PC-9 (cell line): ENCODE results near the gene CLSTN1. TPM values are rescaled to one million over a fixed set of nuclear protein-coding genes. Genes with fewer than 3 reads are reported as not detected.

Source experiments
- BruUV-seq: library from RNA; stranded (reverse); fragments of 400-500 nt; replicated peaks from 2 replicates; lab custom pipeline; 2021; lab: Mats Ljungman, UMichigan
- CTCF ChIA-PET: fragments of 300-600 bp; sonication (Branson Sonifier 250); formaldehyde crosslinking; loops from one replicate; lab custom pipeline; 2022; ENCODE audit warnings: antibody characterized with exemption; lab: Charles Lee
- POLR2A ChIA-PET: fragments of 300-600 bp; sonication (Branson Sonifier 250); formaldehyde crosslinking; loops from one replicate; lab custom pipeline; 2022; ENCODE audit warnings: antibody characterized with exemption; ENCODE audit not compliant: unreplicated experiment; lab: Charles Lee
- DNase-seq, 2 experiments: peaks; one replicate each; pipeline versions ENCODE4 v3.0.0 to v3.0.0-alpha.2; 2015 to 2022; ENCODE audit warnings: mixed read lengths in 1 of 2
- H2AFZ ChIP-seq: fragments of 200-600 bp; sonication (generic); 2 replicates; pipeline ENCODE4 v1.8.1; 2017; ENCODE audit warnings: antibody characterized with exemption
- H3F3A ChIP-seq: fragments of 200-600 bp; sonication (generic); 2 replicates; pipeline ENCODE4 v1.8.1; 2017; ENCODE audit warnings: antibody characterized with exemption, mild to moderate bottlenecking, low read depth; ENCODE audit not compliant: insufficient read depth
- H3K27ac ChIP-seq: fragments of 200-600 bp; sonication (generic); 2 replicates; pipeline ENCODE4 v1.6.1; 2016; ENCODE audit warnings: mixed run types
- H3K27me3 ChIP-seq: fragments of 200-600 bp; sonication (generic); 2 replicates; pipeline ENCODE4 v1.6.1; 2016; ENCODE audit warnings: low read depth, mixed run types; ENCODE audit not compliant: insufficient read depth
- H3K36me3 ChIP-seq: fragments of 200-600 bp; sonication (generic); 2 replicates; pipeline ENCODE4 v1.6.1; 2016; ENCODE audit warnings: low read depth, mixed run types
- H3K4me1 ChIP-seq: fragments of 200-600 bp; sonication (generic); replicated peaks from 2 replicates; pipeline ENCODE4 v1.6.1; 2016; ENCODE audit warnings: mixed run types; ENCODE audit not compliant: insufficient read depth
- H3K4me2 ChIP-seq: fragments of 200-600 bp; sonication (generic); 2 replicates; pipeline ENCODE4 v1.6.1; 2017; ENCODE audit warnings: mixed run types
- H3K4me3 ChIP-seq: fragments of 200-600 bp; sonication (generic); 2 replicates; pipeline ENCODE4 v1.6.1; 2016; ENCODE audit warnings: mixed run types
- H3K79me2 ChIP-seq: fragments of 200-600 bp; sonication (generic); 2 replicates; pipeline ENCODE4 v1.6.1; 2017; ENCODE audit warnings: low read depth, mixed run types
- H3K9me2 ChIP-seq: fragments of 200-600 bp; sonication (generic); 2 replicates; pipeline ENCODE4 v1.8.1; 2017; ENCODE audit warnings: mild to moderate bottlenecking; ENCODE audit not compliant: insufficient read depth
- H3K9me3 ChIP-seq: fragments of 200-600 bp; sonication (generic); 2 replicates; pipeline ENCODE4 v1.8.1; 2016; ENCODE audit warnings: low read depth; ENCODE audit not compliant: insufficient read depth
- H4K20me1 ChIP-seq: fragments of 200-600 bp; sonication (generic); 2 replicates; pipeline ENCODE4 v1.8.1; 2017; ENCODE audit not compliant: insufficient read depth
- EZH2 ChIP-seq: fragments of 200-600 bp; sonication (generic); IDR thresholded peaks from 2 replicates; pipeline ENCODE4 v1.8.0; 2017; ENCODE audit warnings: antibody characterized with exemption, low read depth
- intact Hi-C: fragments of 100-400 bp; cut with micrococcal nuclease; formaldehyde crosslinking; loops from one replicate; pipeline ENCODE4 v1.10.0; 2022; ENCODE audit not compliant: unreplicated experiment
- total RNA-seq: library from RNA; stranded (reverse); gene quantifications from 2 replicates; pipeline ENCODE4 v1.2.3, GENCODE V29; 2021
- TF ChIP-seq, protein P1 (sequence below): fragments of 200-600 bp; sonication (generic); conservative IDR thresholded peaks from 2 replicates; pipeline ENCODE4 v1.6.1; 2017; ENCODE audit warnings: mixed run types, antibody characterized with exemption, mild to moderate bottlenecking, moderate library complexity

Gene CLSTN1
- total RNA-seq, 1 experiment from 2014 or later: 140 TPM

DNA sequence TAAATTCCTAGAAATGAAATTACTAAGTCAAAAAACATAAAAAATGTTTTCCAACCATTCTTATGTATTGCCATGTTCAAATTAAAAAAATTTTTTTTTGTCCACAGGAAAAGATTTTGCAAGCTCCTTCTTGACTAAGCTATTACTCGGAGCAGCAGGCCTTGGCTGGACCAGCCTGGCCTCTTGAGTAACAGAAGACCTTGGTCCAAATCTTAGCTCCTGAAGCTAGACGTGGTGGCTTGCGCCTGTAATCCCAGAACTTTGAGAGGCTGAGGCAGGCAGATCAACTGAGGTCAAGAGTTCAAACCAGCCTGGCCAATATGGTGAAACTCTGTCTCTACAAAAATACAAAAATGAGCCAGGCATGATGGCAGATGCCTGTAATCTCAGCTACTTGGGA is 77.6 kb downstream of the CLSTN1 start:
- Histone ChIP-seq H3K9me3 (no peaks in the 10 kb centered on the region), H3F3A (no peaks in the 10 kb centered on the region), H3K27ac (no peak overlapping the region), H3K9me2 (no peaks in the 10 kb centered on the region), H3K4me2 (no peak overlapping the region), H3K36me3 (no peaks in the 10 kb centered on the region), H4K20me1 (no peaks in the 10 kb centered on the region), H3K4me3 (no peak overlapping the region), H2AFZ (no peak overlapping the region), H3K4me1 (no peaks in the 10 kb centered on the region), H3K79me2 (no peaks in the 10 kb centered on the region), H3K27me3 (no peaks in the 10 kb centered on the region)
- ChIA-PET POLR2A (no interaction called here), CTCF (interaction anchor here (0.6 kb wide), 1 partner anchor 12 kb away, joined by 5 read pairs; no protein-coding TSS in a partner anchor)
- intact Hi-C loops: no loop called here
- DNase-seq: no peak
- no TSS peak for BruUV-seq
- TF ChIP-seq, protein P1, sequence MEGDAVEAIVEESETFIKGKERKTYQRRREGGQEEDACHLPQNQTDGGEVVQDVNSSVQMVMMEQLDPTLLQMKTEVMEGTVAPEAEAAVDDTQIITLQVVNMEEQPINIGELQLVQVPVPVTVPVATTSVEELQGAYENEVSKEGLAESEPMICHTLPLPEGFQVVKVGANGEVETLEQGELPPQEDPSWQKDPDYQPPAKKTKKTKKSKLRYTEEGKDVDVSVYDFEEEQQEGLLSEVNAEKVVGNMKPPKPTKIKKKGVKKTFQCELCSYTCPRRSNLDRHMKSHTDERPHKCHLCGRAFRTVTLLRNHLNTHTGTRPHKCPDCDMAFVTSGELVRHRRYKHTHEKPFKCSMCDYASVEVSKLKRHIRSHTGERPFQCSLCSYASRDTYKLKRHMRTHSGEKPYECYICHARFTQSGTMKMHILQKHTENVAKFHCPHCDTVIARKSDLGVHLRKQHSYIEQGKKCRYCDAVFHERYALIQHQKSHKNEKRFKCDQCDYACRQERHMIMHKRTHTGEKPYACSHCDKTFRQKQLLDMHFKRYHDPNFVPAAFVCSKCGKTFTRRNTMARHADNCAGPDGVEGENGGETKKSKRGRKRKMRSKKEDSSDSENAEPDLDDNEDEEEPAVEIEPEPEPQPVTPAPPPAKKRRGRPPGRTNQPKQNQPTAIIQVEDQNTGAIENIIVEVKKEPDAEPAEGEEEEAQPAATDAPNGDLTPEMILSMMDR: no peak
- no peak for TF ChIP-seq EZH2

DNA sequence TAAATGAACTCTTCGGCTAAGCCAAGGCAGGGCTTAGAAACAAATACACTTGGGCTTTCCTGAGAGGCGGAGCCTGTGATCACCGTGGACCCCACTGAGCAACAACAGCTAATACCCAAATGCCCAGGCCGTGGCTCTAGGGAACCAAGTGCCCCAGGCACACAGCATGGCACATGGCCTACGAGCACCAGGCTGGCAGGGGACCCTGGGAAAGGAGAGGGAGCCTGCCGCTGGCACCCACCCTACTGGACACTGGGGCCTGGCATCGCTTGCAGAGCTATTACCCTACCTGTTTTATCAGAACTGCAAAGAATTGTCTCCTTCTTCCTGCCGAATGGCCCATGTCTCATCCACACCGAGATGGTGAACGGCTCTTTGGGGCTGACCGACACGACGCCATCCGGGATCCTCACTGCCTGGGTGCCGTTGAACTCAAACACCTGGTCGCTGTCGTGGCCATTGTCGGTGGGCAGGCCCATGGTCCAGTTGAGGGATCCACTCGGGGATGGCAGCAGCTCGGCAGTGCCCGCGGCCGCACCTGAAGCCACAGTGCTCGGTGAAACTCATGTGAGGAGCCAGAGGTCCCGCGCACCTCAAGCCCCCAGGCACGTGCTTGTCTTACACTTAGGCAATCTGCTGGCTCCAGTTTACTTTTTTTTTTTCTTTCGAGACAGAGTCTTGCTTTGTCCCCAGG is 79.5 kb downstream of the CLSTN1 start:
- H3K9me3 ChIP-seq: no peaks in the 10 kb centered on the region
- no peaks in the 10 kb centered on the region for H3K4me1 ChIP-seq
- H3K27me3 ChIP-seq: no peaks in the 10 kb centered on the region
- no peak overlapping the region for H3K27ac ChIP-seq
- H4K20me1 ChIP-seq: no peaks in the 10 kb centered on the region
- no peak overlapping the region for H3K4me2 ChIP-seq
- intact Hi-C loops: no loop called here
- no TSS peak for BruUV-seq
- TF ChIP-seq, protein P1: no peak
- TF ChIP-seq EZH2: no peak
- ChIA-PET CTCF (interaction anchor here (0.5 kb wide), 1 partner anchor 23 kb away, joined by 7 read pairs; no protein-coding TSS in a partner anchor), POLR2A (no interaction called here)
- no peaks in the 10 kb centered on the region for H3F3A ChIP-seq
- H2AFZ ChIP-seq: no peak overlapping the region
- H3K36me3 ChIP-seq: no peaks in the 10 kb centered on the region
- no peaks in the 10 kb centered on the region for H3K79me2 ChIP-seq
- no peaks in the 10 kb centered on the region for H3K9me2 ChIP-seq
- DNase-seq: no peak
- H3K4me3 ChIP-seq: no peak overlapping the region

GRCh38 chr1:9737671-9738070 is 86.1 kb downstream of the CLSTN1 start:
- no peaks in the 10 kb centered on the region for H3K4me1 ChIP-seq
- DNase-seq: no peak
- H3K4me2 ChIP-seq: no peak overlapping the region
- intact Hi-C loops: no loop called here
- ChIA-PET POLR2A (interaction anchor here (0.7 kb wide), 1 partner anchor 39 kb away, joined by 3 read pairs; no protein-coding TSS in a partner anchor), CTCF (no interaction called here)
- H3K4me3 ChIP-seq: no peak overlapping the region
- H3K9me3 ChIP-seq: no peaks in the 10 kb centered on the region
- no peaks in the 10 kb centered on the region for H4K20me1 ChIP-seq
- TF ChIP-seq, protein P1: no peak
- H3K27me3 ChIP-seq: no peaks in the 10 kb centered on the region
- no TSS peak for BruUV-seq
- H3K79me2 ChIP-seq: no peaks in the 10 kb centered on the region
- no peak overlapping the region for H2AFZ ChIP-seq
- H3K36me3 ChIP-seq: no peaks in the 10 kb centered on the region
- no peaks in the 10 kb centered on the region for H3F3A ChIP-seq
- H3K9me2 ChIP-seq: no peaks in the 10 kb centered on the region
- H3K27ac ChIP-seq: no peak overlapping the region
